SK-N-MC (cell line): Measurements from ENCODE around the gene PKN3.

Experiments used
- EZH2 ChIP-seq: fragments of 200-600 bp; sonication (generic); IDR thresholded peaks from one replicate; pipeline ENCODE4 v1.6.1; 2017; ENCODE audit warnings: antibody characterized with exemption
- POLR2AphosphoS5 ChIP-seq: IDR thresholded peaks from 2 replicates; pipeline ENCODE4 v1.6.1; 2012; ENCODE audit warnings: mild to moderate bottlenecking, low read depth, low read length, borderline replicate concordance

DNA sequence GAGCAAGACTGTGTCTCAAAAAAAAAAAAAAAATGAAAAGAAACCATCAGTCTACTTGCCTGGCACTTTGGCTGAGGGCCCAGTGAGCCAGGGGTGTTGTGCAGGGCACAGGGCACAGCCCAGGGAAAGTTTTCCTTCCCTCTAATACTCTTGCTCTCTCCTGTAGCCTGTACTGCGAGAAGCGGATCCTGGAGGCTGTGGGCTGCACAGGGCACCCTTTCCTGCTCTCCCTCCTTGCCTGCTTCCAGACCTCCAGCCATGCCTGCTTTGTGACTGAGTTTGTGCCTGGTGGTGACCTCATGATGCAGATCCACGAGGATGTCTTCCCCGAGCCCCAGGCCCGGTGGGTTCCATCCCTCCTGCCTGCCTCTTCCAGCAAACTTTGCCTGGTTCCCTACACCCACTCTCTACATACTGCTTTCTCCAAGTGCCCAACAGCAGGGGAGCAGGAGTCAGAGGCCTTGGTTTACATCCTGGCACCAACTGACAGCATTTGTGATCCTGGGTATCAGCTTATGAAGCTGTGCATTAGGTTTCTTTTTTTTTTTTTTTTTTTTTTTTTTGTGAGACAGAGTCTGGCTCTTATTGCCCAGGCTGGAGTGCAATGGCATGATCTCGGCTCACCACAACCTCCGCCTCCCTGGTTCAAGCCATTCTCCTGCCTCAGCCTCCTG is 14.4 kb downstream of the PKN3 start:
- TF ChIP-seq POLR2AphosphoS5, result no peak
- TF ChIP-seq EZH2, result no peak
